ENCODE data around the gene AMH.

DNA sequence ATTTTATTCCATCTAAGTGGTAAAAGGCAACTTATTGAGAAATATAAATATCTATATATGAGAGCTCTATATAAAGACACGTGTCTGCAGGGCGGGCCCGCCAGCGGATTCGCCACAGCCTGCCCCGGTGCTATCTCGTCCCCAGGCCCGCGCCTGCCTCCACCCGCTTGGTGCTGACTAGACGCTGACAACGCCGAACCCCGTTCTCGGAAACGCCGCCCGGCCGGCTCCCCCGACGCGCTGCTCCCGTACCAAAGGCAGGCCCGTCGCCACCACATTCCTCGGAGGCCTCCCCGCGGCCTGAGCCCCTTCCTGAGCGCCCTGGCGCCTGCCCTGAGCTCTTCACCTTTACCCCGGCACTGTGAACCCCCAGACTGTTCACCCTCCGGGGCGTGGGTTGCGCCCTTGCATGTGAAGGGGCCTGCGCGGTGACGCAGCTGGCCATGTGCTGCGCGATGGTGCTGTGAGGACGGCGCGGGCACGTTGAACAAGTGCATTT, 19.0 kb upstream of the AMH start:
- TF ChIP-seq CTCF (IDR thresholded peaks at IDR 0.05) (no peak), ZFX (IDR thresholded peaks at IDR 0.05; ENCODE audit: borderline replicate concordance) (no peak)

Data from 22Rv1 (cell line).